NCI-H1417 (cell line): ENCODE measurements around the gene RABGAP1L.
"Not testable (repeated sequence)": the region's sequence is repeated elsewhere in the genome, so short reads cannot be mapped to it uniquely, and the experiment has no call there.

Experiments used
- DNase-seq, 3 experiments: peaks; one replicate each; lab custom pipeline; 2025; lab: John Stamatoyannopoulos, UW

RABGAP1L gene

DNA sequence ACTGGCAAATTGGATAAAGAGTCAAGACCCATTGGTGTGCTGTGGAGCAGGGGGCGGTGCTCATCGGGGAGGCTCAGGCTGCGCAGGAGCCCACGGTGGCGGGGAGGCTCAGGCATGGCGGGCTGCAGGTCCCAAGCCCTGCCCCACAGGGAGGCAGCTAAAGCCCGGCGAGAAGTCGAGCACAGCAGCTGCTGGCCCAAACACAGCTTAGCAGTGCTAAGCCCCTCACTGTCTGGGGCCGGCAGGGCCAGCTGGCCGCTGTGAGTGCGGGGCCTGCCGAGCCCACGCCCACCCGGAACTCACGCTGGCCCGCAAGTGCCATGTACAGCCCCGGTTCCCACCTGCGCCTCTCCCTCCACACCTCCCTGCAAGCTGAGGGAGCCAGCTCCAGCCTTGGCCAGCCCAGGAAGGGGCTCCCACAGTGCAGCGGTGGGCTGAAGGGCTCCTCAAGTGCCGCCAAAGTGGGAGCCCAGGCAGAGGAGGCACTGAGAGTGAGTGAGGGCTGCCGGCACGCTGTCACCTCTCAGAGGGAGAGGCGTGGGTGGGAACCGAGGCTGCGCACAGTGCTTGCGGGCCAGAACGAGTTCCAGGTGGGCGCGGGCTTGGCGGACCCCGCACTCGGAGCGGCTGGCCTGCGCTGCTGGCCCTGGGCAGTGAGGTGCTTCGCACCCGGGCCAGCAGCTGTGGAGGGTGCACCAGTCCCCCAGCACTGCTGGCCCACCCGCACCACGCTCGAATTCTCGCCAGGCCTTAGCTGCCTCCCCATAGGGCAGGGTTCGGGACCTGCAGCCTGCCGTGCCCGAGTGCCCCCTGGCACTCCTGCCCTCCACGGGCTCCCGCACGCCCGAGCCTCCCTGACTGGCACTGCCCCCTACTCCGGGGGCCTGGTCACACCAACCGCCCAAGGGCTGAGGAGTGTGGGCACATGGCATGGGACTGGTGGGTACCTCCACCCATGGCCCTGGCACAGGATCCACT lies 551.8 kb downstream of the RABGAP1L start:
- DNase-seq: no peak

DNA sequence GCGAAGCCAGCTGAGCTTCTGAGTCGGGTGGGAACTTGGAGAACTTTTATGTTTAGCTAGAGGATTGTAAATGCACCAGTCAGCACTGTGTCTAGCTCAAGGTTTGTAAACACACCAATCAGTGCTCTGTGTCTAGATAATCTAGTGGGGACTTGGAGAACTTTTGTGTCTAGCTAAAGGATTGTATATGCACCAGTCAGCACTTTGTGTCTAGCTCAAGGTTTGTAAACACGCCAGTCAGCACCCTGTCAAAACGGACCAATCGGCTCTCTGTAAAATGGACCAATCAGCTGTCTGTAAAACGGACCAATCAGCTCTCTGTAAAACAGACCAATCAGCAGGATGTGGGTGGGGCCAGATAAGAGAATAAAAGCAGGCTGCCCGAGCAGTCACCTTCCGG lies 552.5 kb downstream of the RABGAP1L start:
- not testable (repeated sequence) for DNase-seq

DNA sequence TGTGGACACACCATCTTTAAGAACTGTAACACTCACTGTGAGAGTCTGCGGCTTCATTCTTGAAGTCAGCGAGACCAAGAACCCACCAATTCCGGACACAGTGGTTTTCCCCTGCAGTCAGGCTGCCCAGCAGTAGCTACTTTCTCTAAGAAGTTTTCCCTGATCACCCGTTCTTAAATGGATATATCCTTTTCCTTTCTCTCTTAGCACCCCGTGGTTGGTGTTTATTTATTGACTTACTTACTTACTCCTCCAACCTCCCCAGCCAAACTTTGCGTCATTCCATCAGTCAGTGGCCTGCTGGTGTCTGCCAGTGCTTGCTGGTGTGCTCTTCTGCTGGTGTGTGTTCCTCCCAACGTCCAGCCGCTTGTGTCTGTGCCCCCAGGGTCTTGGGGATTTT lies 553.2 kb downstream of the RABGAP1L start:
- no peak for DNase-seq

DNA sequence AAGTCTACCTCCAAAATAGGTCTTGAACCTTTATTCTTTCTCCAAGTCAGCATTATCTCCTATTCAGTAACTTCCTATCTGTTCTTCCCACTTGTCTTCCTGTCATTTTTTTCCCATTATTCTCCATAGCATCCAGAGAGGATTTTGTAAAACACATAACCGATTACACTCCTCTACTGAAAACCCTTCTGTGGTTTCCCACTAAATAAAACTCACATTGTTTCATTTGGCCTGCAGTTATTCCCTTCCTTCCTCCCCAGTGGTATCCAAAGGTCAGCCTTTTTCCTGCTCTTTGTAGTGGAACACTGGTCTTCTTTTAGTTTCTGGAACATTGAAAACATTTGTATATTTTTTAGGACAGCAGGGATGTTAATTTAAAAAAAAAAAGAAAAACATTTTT lies 554.5 kb downstream of the RABGAP1L start:
- no peak for DNase-seq

DNA sequence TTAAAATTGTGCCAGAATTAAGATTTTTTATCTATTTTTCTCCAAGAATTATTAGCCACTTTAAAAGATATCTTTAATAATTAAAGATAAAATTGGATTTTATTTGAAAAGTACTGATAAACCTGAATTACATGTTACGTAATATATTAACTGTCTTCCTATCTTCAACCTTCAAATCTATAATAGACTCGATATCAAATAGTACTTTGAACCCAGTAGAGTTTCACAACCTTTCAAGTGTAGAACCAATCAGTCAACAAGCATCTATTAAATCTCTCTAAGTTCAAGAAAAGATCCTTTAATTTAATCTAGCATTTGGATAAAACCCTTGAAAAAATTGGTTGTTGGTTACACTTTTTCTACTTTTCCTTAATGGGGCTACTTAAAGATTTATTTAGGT lies 559.9 kb downstream of the RABGAP1L start:
- no peak for DNase-seq

DNA sequence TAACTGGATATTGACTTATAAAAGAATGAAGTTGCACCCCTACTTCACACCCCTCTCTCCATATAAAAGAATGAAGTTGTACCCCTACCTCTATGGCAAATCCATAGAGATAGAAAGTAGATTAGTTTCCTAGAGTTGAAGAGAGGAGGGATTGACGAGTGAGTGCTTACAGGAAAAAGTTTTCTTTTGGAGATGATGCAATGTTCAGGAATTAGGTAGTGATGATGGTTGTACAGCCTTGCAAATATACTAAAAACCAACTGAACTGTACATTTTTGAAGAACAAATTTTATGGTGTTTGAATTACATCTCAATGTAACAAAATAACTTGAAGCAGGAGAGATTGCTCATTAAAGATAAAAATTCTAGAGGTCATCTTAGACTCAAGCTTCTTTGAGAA lies 561.3 kb downstream of the RABGAP1L start:
- no peak for DNase-seq

DNA sequence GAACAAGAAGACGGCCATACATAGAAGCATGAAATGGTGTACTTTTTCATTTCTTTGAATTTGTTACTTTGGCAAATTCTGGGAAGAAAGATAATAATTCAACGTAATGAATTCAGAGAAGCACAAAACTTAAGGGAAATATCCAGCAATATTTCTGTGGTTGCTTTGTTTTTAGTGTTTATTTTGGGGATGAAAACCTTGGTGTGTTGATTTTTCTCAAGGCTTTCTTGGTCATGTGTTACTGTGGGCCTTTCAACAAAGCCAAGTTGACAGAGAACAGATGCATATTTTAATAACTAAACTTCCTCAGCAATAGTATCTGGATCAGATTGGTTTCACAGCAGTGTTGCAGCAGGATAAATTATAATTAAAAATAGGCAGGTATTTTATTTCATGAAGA lies 561.9 kb downstream of the RABGAP1L start:
- no peak for DNase-seq

DNA sequence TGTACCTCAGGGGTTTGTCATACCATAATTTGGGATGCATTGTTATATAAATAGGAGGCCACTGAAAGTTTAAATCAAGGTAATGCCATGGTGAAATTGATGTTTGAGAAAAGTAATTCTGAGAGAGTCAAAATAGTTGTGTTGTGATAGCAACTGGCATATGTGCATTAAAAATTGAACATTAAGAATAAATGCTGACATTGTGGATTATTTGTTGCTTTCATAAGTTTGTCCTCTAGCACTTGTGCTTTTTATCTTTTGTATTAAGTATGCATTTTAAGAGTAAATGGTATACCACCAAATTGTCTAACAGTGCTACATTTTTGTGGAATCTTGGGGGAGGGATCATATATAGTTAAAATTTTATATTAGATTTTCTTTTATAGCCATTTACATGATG lies 564.5 kb downstream of the RABGAP1L start:
- DNase-seq: no peak

DNA sequence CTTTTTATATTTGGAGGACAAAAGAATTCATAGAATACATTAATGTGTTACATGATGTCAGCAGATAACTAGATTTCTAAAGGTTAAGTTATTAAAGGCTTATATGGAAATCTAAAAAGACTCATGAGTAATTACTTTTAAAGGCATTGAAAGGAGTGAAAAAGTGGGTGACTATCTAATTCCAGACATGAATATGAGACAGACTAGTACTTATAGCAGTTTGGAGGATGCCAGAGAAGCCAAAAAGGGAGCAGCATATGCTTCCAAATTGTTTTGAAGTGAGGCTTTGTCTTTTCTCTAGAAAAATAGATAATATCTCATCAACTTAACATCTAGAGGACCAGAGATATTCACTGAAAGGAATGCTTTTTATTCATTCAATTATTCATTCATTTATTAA lies 564.9 kb downstream of the RABGAP1L start:
- DNase-seq: no peak

DNA sequence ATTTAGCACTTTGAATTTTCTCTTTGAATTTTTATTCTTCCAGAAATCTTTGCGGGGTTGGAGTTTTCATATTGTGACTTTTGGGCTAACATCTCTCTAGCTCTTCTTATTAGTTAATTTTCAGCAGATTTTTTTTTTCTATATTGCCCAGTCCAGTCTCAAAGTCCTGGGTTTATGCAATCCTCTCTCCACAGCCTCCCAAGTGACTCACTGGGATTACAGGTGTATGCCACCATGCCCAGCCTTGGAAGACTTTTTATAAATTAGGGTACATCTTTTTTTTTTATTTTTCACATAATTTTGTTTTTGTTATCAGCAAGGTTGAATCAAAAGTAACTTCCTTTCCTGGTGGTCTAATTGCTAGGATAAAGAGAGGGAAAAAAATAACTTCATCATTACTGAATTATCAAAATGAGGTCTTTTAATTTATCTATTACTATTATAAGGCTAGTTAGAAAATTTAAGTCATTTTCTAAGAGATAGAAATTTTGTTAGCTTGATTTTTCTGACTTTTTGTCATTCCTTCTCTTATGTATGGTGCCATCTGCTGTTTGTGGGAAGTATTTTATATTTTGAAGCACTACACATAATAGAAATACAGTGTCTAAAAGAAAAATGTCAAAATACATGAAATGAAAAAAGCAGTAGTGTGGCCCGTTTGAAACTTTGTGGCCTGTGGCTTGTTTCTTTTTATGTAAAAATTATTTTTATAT lies 567.0 kb downstream of the RABGAP1L start:
- peak in 2 of 3 experiments; percentile 26 to 54 for DNase-seq

DNA sequence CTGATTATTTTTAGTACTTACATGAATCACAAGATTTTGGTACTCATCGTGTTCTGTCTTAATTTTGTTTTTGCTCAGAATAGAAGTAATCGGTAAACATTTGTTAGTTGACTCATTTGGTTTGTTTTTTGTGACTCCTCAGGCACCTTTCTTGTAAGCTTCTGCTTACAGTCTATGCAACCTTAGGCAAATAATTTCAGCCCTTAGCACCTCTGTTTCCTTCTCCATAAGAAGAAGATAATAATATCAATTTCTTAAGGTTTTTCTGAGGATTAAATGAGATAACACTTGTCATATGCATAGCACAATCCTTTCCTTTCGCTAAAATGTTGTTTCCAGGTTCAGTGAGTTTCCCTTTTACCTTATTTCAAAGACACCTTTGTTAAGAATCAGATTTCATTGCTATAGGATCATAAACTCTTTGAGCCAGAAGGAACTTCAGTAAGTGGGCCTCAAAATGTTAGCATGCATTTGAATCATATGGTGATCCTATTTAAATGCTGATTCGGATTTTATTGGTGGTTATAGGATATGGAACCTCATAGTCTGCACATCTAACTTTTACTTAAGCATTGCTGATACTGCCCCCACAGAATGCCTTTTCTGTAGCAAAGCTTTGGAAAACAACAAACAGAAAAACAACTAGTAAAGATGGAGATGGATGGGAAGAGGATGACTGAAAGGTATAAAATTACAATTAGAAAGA lies 567.7 kb downstream of the RABGAP1L start:
- DNase-seq: no peak

DNA sequence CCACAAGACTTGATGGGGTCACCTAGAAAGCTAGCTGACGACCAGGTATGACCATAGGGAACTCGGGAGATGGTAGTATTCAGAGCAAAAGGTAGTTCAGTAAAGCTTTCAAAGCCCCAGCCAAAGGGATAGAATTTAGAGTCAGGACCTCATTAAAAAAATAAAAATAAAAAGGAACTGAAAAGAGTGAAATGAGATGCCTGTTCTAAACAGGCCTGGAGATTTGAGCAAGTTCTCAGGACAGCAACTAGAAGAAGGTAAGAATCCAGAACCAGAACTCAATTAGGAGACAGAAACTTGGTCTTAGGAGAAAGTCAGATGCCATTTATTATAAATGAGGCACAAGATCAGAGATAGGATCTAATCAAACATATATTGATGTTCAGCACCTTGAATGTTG lies 575.0 kb downstream of the RABGAP1L start:
- no peak for DNase-seq

DNA sequence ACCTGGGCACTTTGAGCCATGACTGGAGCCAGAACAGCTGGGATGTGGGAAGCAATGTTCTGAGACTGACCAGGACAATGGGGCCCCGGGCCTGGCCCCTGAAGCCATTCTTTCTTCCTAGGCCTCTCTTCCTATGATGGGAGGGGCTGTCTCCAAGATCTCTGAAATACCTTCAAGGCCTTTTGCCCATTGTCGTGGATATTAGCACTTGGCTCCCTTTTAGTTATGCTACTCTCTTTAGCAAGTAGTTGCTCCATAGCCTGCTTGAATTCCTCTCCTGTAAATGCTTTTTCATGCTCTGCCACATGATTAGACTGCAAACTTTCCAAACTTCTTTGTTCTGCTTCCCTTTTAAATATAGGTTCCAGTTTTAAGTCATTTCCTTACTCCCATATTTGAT lies 577.5 kb downstream of the RABGAP1L start:
- no peak for DNase-seq

DNA sequence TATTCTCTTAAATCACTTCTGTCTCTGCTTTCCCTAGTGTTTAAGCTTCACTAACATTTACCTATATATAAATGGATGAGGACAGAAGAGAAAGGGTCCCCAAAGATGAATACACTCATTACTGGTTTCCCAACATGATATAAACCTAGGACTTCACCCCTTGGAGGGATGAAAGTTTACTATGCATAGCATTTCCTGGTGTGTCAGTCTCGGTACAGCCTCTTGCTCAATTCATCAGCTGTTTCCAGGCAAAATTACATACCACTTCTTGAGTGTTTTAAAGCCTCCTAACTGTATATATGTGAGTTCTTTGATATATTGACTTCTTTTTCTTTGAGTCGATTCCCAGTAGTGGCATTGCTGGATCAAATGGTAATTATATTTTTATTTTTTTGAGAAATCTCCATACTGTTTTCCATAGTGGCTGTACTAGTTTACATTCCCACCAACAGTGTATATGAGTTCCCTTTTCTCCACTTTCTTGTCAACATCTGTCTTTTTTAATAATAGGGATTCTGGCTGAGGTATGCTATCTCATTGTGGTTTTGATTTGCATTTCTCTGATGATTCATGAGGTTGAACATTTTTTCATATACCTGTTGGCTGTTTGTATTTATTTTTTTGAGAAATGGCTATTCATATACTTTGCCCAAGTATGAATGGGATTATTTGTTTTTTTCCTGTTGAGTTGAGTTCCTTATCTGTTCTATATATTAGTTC lies 581.1 kb downstream of the RABGAP1L start:
- no peak for DNase-seq

DNA sequence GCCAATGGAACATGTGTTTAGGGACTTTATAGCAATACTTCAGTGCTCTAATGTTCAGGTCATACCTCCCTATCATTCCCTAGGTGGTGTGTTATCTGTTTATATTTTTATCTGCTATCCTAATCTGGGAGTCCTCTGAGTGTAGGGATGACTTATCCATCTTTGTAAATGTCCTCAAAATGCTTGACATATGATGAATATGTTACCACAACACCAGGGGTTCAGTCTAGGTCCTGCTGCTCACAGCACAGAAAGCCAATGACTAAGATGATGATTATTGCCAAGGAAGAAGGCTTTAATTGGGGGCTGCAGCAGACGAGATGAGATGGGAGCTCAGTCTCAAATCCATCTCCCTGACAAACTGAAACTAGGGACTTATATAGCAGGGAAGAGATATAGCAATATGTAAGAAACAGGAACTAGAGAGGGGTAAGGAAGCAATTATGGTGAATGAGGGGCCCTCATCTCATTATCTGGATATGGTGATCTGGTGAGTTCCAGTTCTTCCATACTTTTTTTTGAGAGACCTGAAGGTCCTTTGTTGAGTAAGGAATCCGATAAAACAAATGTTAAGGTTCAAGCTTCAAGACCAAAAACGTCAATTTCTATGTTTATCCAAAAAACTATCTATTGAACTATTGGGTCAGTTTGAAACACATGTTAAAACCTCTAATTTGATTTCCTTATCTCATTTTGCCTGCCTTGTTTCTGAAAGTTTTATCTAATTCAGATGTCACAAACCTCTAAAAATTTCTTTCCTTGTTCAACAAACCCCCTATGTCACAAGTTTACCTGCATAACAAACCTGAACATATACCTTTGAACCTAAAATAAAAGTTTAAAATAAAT lies 583.7 kb downstream of the RABGAP1L start:
- DNase-seq: peak in 1 of 3 experiments; percentile 8

DNA sequence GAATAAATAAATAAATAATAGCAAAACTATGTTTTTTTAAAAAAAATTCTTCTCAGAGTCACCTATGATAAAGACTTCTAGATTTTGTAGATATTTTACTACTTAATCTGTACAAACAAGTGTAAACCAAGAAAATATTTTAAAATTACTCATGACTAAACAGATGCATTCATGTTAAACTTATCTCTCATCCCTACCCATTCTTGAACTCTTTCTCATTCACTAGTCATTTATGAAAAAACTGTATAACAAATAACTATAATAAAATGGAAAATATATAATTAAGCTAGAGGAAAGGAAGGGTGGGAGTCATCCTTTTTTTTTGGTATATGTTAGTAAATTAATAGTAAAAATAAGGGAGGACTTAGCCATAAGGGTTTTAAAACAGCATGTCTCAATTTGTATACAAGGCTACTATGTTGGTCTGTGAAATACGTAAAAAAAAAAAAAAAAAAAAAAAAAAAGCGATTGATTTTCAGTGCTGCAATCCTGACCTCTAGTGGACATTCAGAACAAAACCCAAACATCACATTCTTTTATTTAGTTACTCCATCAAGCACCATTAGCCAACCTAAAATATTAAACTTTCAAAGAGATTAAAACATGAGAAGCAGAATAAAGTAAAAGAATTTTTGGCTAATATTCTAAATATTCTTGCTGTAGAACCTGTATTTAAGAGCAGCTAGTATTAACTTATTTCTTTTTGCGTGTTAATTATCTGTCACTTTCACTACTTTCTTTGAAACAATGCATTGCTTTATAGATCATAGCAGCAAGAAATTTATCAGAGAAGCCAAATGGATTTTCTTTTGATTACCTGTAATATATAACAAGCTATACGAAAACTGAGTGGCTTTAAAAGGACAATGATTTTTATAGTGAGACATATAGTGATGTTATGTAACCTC lies 584.6 kb downstream of the RABGAP1L start:
- DNase-seq: peak in 2 of 3 experiments; percentile 57 to 77

DNA sequence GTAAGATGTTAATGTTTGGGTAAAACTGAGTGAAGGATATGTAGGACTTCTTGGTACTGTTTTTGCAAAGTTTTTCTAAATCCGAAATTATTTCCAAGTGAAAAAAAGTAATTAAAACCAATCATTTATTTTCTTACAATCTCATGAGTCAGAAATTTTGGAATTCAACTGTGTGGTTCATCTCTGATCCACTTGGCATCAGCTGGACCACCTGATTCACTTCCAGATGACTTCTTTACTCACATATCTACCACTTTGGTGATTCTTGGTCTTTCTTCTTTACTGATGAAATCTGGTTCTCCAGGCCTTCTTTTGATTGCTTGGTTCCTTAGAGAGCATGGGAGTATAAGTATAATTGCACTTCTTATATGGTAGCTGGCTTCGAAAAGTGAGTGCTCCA lies 585.6 kb downstream of the RABGAP1L start:
- no peak for DNase-seq

DNA sequence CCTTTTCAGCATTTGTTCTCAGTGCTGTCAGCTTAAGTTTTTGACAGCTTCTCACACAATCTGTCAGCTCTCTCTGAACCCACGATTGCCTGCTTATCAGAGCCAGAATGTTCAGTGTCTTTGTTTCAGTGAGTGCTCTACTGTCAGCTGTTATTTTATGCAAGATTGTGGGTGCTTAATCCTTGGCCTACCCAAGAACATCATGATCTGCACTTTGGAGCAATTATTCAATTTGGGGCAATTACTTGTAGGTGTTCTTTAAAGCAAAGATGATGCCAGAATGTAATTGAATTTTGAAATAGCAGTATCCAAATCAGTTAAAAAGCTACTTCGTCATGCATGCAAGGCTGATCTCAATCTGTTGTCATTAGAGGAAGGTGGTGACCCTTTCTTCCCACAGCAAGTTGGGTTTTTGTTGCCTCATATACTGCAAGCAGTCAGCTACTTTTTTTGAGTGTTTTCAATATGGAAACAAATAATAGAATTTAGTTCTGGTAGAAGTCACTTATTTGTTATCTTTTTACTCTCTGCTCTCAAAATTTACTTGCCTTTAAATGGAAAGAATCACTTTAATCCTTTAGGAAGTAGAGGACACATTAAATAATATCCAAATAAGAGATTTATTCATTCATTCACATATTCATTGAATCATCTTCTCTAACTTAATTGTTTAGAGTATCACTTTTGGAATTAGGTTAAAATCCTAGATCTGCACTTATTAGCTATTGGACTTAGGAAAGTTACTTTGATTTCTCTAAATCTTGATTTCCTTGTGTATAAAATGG lies 586.9 kb downstream of the RABGAP1L start:
- no peak for DNase-seq

DNA sequence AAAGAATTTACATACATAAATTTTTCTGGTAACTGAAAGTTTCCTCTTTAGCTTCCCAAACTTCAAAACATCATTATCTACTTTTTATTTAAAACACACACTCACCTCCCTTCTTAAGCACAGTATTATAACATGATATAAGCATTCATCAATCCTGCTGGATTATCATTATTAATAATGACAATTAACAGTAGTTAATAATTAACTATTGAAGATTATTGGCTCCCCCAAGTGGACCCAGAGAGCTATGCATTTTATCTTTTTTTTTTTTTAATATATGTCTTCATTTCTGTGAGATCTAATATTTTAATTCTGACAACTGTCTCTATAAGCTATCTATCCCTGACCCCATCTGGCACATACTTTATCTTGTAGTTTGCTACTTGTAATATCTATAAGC lies 588.3 kb downstream of the RABGAP1L start:
- no peak for DNase-seq
